Measurements from ENCODE around the gene SMCR8.
"Not testable (repeated sequence)": the region's sequence is repeated elsewhere in the genome, so short reads cannot be mapped to it uniquely, and the experiment has no call there.

Gene SMCR8

DNA sequence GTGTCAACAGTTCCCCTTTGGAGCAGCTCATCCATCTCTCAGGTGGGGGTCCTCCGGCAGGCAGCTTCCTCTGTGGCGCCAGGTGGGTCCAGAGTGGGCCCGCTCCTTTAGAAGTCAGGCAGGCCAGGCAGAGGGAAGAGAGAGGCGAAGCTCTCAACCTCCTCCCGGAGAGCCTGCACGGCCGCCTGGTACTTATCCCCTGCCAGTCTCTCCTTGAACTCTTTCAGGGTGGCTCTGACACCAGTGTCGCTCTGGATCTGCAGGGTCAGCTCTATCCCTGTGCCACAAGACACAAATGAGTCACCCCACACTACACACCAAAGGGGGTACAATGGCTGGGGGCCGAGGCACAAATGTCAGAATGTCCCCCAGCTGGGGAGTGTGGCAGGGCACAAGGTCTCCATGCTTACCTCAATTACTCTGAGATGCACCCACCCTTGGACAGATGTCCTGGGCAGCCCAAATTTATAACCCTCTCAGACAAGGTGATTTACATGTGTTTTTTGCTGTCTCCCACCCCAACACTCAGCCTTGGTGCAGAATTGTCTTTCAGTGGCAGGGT lies 13.6 kb downstream of the SMCR8 start:
- in situ Hi-C loops (cut with MboI; ENCODE audit: low sequenced_read_pairs, unreplicated experiment) = no loop called here
- TF ChIP-seq, protein P1, sequence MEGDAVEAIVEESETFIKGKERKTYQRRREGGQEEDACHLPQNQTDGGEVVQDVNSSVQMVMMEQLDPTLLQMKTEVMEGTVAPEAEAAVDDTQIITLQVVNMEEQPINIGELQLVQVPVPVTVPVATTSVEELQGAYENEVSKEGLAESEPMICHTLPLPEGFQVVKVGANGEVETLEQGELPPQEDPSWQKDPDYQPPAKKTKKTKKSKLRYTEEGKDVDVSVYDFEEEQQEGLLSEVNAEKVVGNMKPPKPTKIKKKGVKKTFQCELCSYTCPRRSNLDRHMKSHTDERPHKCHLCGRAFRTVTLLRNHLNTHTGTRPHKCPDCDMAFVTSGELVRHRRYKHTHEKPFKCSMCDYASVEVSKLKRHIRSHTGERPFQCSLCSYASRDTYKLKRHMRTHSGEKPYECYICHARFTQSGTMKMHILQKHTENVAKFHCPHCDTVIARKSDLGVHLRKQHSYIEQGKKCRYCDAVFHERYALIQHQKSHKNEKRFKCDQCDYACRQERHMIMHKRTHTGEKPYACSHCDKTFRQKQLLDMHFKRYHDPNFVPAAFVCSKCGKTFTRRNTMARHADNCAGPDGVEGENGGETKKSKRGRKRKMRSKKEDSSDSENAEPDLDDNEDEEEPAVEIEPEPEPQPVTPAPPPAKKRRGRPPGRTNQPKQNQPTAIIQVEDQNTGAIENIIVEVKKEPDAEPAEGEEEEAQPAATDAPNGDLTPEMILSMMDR (IDR thresholded peaks at IDR 0.05; ENCODE audit: borderline replicate concordance, control extremely low read depth, extremely low read depth, insufficient read depth, missing control alignments) = no peak
- no peak for DNase-seq (ENCODE audit: low spot score)

DNA sequence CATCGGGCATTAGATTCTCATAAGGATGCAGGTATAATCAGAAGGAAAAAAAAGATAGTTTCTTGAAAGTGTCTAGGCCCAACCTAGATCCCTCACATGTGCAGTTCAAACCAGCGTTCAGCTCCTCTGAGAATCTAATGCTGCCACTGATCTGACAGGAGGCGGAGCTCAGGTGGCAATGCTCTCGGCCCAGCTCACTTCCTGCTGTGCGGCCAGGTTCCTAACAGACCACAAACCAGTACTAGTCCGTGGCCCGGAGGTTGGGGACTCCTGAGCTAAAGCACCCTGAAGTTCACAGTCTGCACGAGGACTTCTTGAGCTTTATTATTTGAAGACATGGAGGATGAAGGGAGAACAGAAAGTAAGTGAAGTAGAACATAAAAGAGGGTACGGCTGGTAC lies 16.8 kb downstream of the SMCR8 start:
- TF ChIP-seq, protein P1 (IDR thresholded peaks at IDR 0.05; ENCODE audit: borderline replicate concordance, control extremely low read depth, extremely low read depth, insufficient read depth, missing control alignments) = no peak
- in situ Hi-C loops (cut with MboI; ENCODE audit: low sequenced_read_pairs, unreplicated experiment) = no loop called here
- no peak for DNase-seq (ENCODE audit: low spot score)

DNA sequence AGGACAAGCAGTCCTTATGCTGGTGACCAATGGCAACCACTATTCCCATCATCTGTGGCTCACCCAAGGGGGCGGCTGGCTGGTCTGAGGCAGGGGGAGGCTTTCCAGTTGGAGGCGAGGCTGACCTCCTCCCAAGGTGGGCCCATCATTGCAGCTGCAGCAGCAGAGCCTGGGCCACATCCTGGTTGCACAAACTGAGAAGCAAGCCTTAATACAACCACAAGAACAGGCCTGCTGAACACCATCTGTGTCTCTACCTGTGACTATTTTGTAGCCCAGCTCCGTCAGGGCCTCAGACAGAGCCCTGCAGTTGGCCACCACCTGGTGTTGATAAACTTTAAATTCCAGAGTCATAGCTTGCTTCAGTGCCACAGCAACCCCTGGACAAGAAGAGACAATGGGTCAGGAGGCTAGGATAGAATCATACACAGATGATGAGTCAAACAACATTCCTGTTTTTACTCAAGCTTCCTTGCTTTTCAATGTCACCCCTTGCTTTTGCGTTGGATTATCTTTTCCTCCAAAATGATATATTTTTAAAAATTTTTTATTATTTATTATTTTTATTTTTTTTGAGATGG lies 17.9 kb downstream of the SMCR8 start:
- in situ Hi-C loops (cut with MboI; ENCODE audit: low sequenced_read_pairs, unreplicated experiment) = no loop called here
- DNase-seq (ENCODE audit: low spot score) = no peak
- TF ChIP-seq, protein P1 (IDR thresholded peaks at IDR 0.05; ENCODE audit: borderline replicate concordance, control extremely low read depth, extremely low read depth, insufficient read depth, missing control alignments) = no peak

DNA sequence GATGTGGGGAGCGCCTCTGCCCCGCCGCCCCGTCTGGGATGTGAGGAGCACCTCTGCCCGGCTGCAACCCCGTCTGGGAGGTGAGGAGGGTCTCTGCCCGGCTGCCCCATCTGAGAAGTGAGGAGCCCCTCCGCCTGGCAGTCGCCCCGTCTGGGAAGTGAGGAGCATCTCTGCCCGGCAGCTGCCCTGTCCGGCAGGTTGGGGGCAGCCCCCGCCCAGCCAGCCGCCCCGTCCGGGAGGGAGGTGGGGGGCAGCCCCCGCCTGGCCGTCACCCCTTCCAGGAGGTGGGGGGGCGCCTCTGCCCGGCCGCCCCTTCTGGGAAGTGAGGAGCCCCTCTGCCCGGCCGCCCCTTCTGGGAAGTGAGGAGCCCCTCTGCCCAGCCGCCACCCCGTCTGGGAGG lies 23.1 kb downstream of the SMCR8 start:
- in situ Hi-C loops (cut with MboI; ENCODE audit: low sequenced_read_pairs, unreplicated experiment); DNase-seq (ENCODE audit: low spot score): not testable (repeated sequence)

DNA sequence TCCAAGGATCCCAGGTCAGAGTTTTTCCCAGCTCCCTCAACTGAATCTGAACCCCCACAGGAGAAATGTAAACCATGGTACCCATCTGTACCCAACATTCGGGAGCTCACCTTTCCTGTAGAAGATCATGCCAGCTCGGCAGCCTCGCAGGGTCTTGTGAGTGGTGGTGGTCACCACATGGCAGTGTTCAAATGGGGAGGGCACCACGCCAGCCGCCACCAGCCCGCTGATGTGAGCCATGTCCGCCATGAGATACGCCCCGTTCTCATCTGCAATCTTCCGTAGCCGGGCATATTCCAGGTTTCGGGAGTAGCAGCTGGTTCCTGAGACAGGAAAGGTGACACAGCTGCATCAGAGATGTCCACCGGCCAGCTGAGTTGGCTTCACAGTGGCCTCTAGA lies 24.8 kb downstream of the SMCR8 start:
- no peak for DNase-seq (ENCODE audit: low spot score)
- TF ChIP-seq, protein P1 (IDR thresholded peaks at IDR 0.05; ENCODE audit: borderline replicate concordance, control extremely low read depth, extremely low read depth, insufficient read depth, missing control alignments) = no peak
- in situ Hi-C loops (cut with MboI; ENCODE audit: low sequenced_read_pairs, unreplicated experiment) = no loop called here

DNA sequence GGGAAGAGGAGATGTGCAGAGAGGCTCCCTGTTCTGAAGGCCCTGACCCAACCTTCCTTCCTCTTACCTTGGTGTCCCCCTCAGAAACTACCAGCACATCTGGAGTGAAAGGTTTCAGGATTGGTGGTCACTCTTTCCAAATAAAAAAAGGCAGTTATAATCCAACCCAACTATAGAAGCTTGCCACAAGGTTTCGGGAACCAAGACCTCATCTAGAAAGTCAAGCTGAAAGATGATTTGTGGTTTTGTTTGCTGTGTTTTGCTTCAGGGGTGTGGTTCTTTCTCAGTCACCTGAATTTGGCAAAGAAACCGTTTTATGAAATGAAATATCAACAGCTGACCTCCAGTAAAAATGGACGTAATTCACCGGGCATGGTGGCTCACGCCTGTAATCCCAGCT lies 28.9 kb downstream of the SMCR8 start:
- DNase-seq (ENCODE audit: low spot score) = no peak
- in situ Hi-C loops (cut with MboI; ENCODE audit: low sequenced_read_pairs, unreplicated experiment) = no loop called here
- TF ChIP-seq, protein P1 (IDR thresholded peaks at IDR 0.05; ENCODE audit: borderline replicate concordance, control extremely low read depth, extremely low read depth, insufficient read depth, missing control alignments) = no peak

DNA sequence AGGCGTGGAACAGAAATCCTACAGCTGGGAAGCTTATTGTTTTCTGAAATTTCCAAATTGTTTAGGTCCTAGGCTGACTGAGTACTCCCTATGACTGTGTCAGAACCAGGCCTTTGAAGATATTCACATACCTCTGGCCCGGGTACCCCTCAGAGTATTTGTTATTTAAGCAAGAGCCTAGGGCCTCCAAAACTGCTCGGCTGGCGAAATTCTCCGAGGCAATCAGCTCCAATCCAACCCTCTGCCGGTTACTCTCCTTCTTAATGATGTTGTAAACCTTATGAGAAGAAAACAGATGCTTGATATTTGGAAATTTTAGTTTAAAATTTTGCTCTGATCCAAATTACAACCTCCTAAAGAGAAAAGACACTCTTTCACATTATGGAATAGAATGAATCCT lies 38.4 kb downstream of the SMCR8 start:
- TF ChIP-seq, protein P1 (IDR thresholded peaks at IDR 0.05; ENCODE audit: borderline replicate concordance, control extremely low read depth, extremely low read depth, insufficient read depth, missing control alignments) = no peak
- no peak for DNase-seq (ENCODE audit: low spot score)
- in situ Hi-C loops (cut with MboI; ENCODE audit: low sequenced_read_pairs, unreplicated experiment) = no loop called here
